ENCODE measurements around the gene IL25.

Gene IL25

DNA sequence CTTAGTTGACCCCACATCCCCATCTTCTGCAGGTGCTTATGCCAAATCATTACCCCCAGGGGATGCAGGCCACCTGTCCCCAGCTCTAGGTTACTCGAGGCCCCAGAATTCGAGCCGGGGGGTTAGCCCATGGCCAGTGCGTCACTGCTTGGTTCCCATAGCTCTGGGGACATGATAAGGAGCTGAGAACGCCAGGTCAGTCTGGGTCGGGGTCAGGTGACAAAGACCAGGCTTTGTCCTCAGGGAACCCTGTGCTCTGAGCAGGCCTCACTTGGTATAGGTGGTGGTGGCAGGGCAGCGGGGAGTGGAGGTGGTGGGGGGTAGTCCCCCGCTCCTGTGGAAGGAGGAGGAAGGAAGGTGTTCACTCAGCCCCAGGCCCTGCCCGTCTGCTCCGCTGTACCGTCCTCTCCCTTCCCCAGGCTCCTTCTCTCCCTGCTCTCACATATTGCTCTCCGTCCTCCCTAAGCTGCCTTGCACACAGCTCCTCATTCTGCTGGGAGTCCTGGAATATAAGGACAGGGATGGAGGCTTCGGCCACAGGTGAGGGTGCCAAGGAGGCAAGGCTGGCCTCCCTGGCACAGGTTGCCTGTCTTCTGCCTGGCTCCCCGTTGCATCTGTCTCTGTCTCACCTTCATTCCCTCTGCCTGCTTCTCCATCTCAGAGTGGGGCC, 37.5 kb downstream of the IL25 start:
- no peaks in the 10 kb centered on the region for H3K4me1 ChIP-seq
- H3K4me3 ChIP-seq (ENCODE audit: low read depth, low read length) = no peak overlapping the region
- H3K36me3 ChIP-seq = no peaks in the 10 kb centered on the region
- H3K27me3 ChIP-seq = peaks cover 22% of the 10 kb centered on the region
- DNase-seq = no peak
- TF ChIP-seq, protein P1, sequence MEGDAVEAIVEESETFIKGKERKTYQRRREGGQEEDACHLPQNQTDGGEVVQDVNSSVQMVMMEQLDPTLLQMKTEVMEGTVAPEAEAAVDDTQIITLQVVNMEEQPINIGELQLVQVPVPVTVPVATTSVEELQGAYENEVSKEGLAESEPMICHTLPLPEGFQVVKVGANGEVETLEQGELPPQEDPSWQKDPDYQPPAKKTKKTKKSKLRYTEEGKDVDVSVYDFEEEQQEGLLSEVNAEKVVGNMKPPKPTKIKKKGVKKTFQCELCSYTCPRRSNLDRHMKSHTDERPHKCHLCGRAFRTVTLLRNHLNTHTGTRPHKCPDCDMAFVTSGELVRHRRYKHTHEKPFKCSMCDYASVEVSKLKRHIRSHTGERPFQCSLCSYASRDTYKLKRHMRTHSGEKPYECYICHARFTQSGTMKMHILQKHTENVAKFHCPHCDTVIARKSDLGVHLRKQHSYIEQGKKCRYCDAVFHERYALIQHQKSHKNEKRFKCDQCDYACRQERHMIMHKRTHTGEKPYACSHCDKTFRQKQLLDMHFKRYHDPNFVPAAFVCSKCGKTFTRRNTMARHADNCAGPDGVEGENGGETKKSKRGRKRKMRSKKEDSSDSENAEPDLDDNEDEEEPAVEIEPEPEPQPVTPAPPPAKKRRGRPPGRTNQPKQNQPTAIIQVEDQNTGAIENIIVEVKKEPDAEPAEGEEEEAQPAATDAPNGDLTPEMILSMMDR (IDR thresholded peaks at IDR 0.05; ENCODE audit: low read depth, low read length) = no peak
- H3K9me3 ChIP-seq = no peaks in the 10 kb centered on the region

DNA sequence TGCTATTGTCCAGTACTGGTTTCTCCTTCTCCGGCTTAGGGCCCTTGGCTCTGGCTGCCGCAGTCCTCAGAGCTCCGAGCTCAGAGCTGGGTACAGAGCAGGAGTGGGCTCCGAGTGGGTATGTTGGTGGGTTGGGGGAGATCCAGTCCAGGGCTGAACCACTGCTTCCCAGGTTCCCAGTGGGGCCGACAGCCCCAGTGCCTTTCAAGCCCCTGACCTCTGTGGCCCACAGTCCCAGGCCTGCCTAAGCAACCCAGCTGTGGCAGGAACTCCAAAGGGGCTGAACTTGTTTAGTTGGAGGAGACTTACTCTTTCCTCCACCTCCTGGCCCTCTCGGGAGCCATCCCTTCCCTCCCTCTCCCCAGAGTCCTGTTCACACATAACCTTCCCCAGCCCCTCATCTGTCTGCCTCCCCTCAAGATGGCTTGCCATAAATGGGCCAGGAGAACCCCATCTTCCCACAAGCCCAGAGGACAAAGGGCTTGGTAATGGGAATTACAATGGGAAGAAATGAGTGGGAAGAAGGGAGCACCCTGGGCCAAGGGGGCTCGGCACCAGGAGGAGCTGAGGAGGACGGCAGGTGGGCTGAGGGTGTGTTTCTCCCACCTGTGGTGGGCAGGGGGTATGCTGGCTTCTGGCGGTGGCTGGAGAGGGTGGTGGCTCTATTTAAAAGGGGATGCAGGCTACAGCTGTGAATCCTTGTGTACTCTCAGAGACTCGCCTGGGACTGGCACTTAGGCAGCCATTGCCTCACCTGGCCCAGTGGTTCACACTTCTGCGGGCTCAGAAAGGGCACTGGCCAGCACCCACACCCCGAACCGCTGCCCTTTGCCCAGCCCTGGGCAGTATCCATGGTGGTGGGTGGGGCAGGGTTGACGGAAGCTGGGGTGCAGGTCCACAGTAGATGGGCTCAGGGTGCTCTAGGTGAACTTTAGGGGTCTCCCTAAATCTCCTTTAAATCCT, 39.2 kb downstream of the IL25 start:
- H3K36me3 ChIP-seq = no peaks in the 10 kb centered on the region
- no peaks in the 10 kb centered on the region for H3K9me3 ChIP-seq
- H3K4me1 ChIP-seq = no peaks in the 10 kb centered on the region
- H3K27me3 ChIP-seq = peaks cover 22% of the 10 kb centered on the region
- TF ChIP-seq, protein P1 (IDR thresholded peaks at IDR 0.05; ENCODE audit: low read depth, low read length) = no peak
- DNase-seq = no peak
- no peak overlapping the region for H3K4me3 ChIP-seq (ENCODE audit: low read depth, low read length)

DNA sequence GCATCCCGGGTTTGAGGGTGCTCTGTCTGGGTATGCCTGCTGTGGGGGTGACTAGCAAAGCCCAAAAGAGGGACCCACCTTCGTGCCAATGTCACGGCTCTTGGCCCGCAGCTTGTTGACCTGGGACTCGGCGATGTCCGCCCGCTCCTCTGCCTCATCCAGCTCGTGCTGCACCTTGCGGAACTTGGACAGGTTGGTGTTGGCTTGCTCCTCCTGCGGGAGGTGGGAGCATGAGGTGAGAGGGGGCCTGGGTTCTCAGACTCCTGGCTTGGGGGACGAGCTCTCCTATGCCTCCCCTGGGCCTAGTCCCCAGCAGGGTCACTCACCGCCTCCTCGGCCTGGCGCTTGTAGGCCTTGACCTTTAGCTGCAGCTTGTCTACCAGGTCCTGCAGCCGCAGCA, 41.1 kb downstream of the IL25 start:
- H3K4me1 ChIP-seq = no peaks in the 10 kb centered on the region
- no peak overlapping the region for H3K4me3 ChIP-seq (ENCODE audit: low read depth, low read length)
- H3K9me3 ChIP-seq = no peaks in the 10 kb centered on the region
- TF ChIP-seq, protein P1 (IDR thresholded peaks at IDR 0.05; ENCODE audit: low read depth, low read length) = no peak
- H3K27me3 ChIP-seq = peaks cover 16% of the 10 kb centered on the region
- H3K36me3 ChIP-seq = no peaks in the 10 kb centered on the region
- no peak for DNase-seq

DNA sequence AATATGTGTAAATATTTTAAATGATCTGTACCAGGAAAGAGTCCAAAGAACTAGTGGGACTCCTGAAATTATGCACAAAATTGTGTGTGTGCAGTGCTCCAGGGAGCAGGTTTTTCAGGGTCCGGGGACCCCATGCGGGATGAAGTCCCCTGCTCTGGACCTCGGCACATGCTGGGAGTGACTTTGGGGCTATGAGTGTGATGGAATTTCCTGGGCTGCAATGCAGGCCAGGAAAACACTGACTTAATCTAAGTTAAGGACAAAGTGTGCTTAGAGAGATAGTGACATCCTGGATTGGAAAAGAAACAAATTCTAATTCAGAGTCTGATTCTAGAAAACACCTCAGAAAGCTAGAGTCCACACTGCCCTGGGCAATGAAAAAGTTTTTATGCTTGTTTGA, 41.6 kb downstream of the IL25 start:
- TF ChIP-seq, protein P1 (IDR thresholded peaks at IDR 0.05; ENCODE audit: low read depth, low read length) = no peak
- Histone ChIP-seq H3K27me3 (peaks cover 16% of the 10 kb centered on the region), H3K9me3 (no peaks in the 10 kb centered on the region), H3K36me3 (no peaks in the 10 kb centered on the region), H3K4me1 (no peaks in the 10 kb centered on the region), H3K4me3 (ENCODE audit: low read depth, low read length) (no peak overlapping the region)
- DNase-seq = no peak

DNA sequence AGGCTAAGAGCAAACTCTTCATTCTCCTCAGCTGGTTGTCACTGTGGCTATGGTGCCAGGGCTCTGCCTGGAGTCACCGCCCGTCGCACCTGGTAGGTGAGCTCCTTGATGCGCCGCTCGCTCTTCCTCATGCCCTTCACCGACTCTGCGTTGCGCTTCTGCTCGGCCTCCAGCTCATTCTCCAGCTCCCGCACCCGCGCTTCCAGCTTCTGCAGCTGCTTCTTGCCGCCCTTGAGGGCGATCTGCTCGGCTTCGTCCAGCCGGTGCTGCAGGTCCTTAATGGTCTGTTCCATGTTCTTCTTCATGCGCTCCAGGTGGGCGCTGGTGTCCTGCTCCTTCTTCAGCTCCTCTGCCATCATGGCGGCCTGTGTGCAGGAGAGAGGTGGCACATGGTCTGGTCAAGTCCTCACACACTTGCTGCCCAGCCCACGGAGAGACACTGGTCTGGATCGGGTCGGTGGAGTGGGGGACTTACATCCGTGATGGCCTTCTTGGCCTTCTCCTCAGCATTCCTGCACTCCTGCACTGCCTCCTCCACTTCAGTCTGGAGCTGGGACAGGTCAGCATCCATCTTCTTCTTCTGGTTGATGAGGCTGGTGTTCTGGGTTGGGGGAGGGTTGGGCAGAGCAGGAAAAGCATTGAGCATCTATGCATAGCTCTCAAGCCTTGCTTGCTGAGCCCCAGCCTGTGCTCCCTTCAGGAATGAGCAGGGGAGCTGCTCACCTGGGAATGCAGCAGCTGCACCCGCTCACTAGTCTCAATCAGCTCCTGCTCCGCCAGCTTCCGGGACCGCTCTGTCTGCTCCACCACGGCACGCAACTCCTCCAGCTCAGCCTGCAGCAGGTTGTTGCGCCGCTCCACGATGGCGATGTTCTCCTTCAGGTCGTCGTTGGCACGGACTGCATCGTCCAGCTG, 42.6 kb downstream of the IL25 start:
- no peaks in the 10 kb centered on the region for H3K4me1 ChIP-seq
- H3K9me3 ChIP-seq = no peaks in the 10 kb centered on the region
- H3K27me3 ChIP-seq = peaks cover 16% of the 10 kb centered on the region
- DNase-seq = no peak
- no peak overlapping the region for H3K4me3 ChIP-seq (ENCODE audit: low read depth, low read length)
- TF ChIP-seq, protein P1 (IDR thresholded peaks at IDR 0.05; ENCODE audit: low read depth, low read length) = no peak
- no peaks in the 10 kb centered on the region for H3K36me3 ChIP-seq

Measured in BE2C (cell line).